WTC11 (cell line): Measurements from ENCODE around the gene NDUFS7. TPM values are rescaled to one million over a fixed set of nuclear protein-coding genes. Genes with fewer than 3 reads are reported as not detected.
A peak's percentile ranks its signal among the peaks of the same experiment; 100 is the strongest.

ENCODE experiments used
- ATAC-seq: fragments of 200-7000 bp; cut with Tn5 transposase; 2 replicates; pipeline ENCODE4 v1.10.0; 2021; ENCODE audit warnings: mild to moderate bottlenecking, moderate library complexity
- CTCF ChIA-PET: fragments of 300-600 bp; sonication (Branson Sonifier 250); formaldehyde crosslinking; loops from one replicate; lab custom pipeline; 2021; ENCODE audit warnings: antibody characterized with exemption; lab: Charles Lee
- POLR2A ChIA-PET: fragments of 350-600 bp; sonication (Branson Sonifier 250); formaldehyde crosslinking; loops from one replicate; lab custom pipeline; 2021; ENCODE audit warnings: antibody characterized with exemption; lab: Charles Lee
- DNase-seq: peaks from one replicate; pipeline ENCODE4 v3.0.0; 2021; ENCODE audit warnings: low spot score
- H3K27ac Mint-ChIP-seq: 2 replicates; pipeline ENCODE4 v1.8.0; 2021; ENCODE audit warnings: mixed read lengths
- H3K27me3 Mint-ChIP-seq: 2 replicates; pipeline ENCODE4 v1.8.0; 2021; ENCODE audit warnings: low read depth, mild to moderate bottlenecking, moderate library complexity, mixed read lengths
- H3K36me3 Mint-ChIP-seq: 2 replicates; pipeline ENCODE4 v1.8.0; 2021; ENCODE audit warnings: mixed read lengths
- H3K4me1 Mint-ChIP-seq: 2 replicates; pipeline ENCODE4 v1.8.0; 2022; ENCODE audit warnings: mixed read lengths
- H3K4me3 Mint-ChIP-seq: 2 replicates; pipeline ENCODE4 v1.8.0; 2021; ENCODE audit warnings: mild to moderate bottlenecking, moderate library complexity, mixed read lengths
- H3K9me3 Mint-ChIP-seq: 2 replicates; pipeline ENCODE4 v1.8.0; 2021; ENCODE audit warnings: mixed read lengths
- CBFB ChIP-seq: sonication (generic); formaldehyde crosslinking; IDR thresholded peaks from 2 replicates; pipeline ENCODE4 v1.8.1; 2022; ENCODE audit warnings: mild to moderate bottlenecking, low read depth, missing genetic modification reagents
- ESRRA ChIP-seq: sonication (generic); formaldehyde crosslinking; IDR thresholded peaks from 2 replicates; pipeline ENCODE4 v1.8.1; 2022; ENCODE audit warnings: mild to moderate bottlenecking, missing genetic modification reagents, borderline replicate concordance
- GTF2I ChIP-seq: fragments of 250-450 bp; sonication (Bioruptor Pico); conservative IDR thresholded peaks from 2 replicates; pipeline ENCODE4 v1.4.0; 2021; ENCODE audit warnings: mild to moderate bottlenecking
- KAT7 ChIP-seq: sonication (generic); formaldehyde crosslinking; IDR thresholded peaks from 2 replicates; pipeline ENCODE4 v1.8.1; 2023; ENCODE audit warnings: missing genetic modification reagents, mild to moderate bottlenecking, borderline replicate concordance
- MYBL2 ChIP-seq: sonication (generic); formaldehyde crosslinking; IDR thresholded peaks from 2 replicates; pipeline ENCODE4 v1.8.1; 2023; ENCODE audit warnings: mild to moderate bottlenecking, moderate library complexity, missing genetic modification reagents
- NFE2L1 ChIP-seq: sonication (generic); formaldehyde crosslinking; IDR thresholded peaks from 2 replicates; pipeline ENCODE4 v1.8.1; 2023; ENCODE audit warnings: missing genetic modification reagents
- NR2C2 ChIP-seq: sonication (generic); formaldehyde crosslinking; IDR thresholded peaks from 2 replicates; pipeline ENCODE4 v1.8.0; 2022; ENCODE audit warnings: mild to moderate bottlenecking, missing genetic modification reagents
- TP53 ChIP-seq: sonication (generic); formaldehyde crosslinking; IDR thresholded peaks from 2 replicates; pipeline ENCODE4 v1.8.1; 2023; ENCODE audit warnings: mild to moderate bottlenecking, missing genetic modification reagents
- ZNF232 ChIP-seq: sonication (generic); formaldehyde crosslinking; IDR thresholded peaks from 2 replicates; pipeline ENCODE4 v1.8.0; 2022; ENCODE audit warnings: mild to moderate bottlenecking, missing genetic modification reagents
- ZNF263 ChIP-seq: sonication (generic); formaldehyde crosslinking; IDR thresholded peaks from 2 replicates; pipeline ENCODE4 v1.8.1; 2022; ENCODE audit warnings: low read depth, mild to moderate bottlenecking, moderate library complexity, missing genetic modification reagents
- ZNF396 ChIP-seq: fragments of 250-450 bp; sonication (Bioruptor Pico); IDR thresholded peaks from 2 replicates; pipeline ENCODE4 v1.8.0; 2021; ENCODE audit warnings: mild to moderate bottlenecking, moderate library complexity, borderline replicate concordance
- ZNF416 ChIP-seq: fragments of 250-450 bp; sonication (Bioruptor Pico); IDR thresholded peaks from 2 replicates; pipeline ENCODE4 v1.9.0; 2021; ENCODE audit warnings: mild to moderate bottlenecking, inconsistent platforms
- total RNA-seq: library from RNA; stranded (reverse); gene quantifications from 3 replicates; pipeline ENCODE4 v1.2.3, GENCODE V29; 2021
- TF ChIP-seq, protein P1 (sequence below): fragments of 200-600 bp; IDR thresholded peaks from 2 replicates; pipeline ENCODE4 v1.8.0; 2022; ENCODE audit warnings: antibody characterized with exemption
- TF ChIP-seq, protein P2 (sequence below): fragments of 250-450 bp; sonication (Bioruptor Pico); IDR thresholded peaks from 2 replicates; pipeline ENCODE4 v1.9.0; 2021; ENCODE audit warnings: moderate library complexity, mild to moderate bottlenecking, inconsistent platforms, borderline replicate concordance
- TF ChIP-seq, protein P3 (sequence below): sonication (generic); formaldehyde crosslinking; IDR thresholded peaks from 2 replicates; pipeline ENCODE4 v1.8.0; 2022; ENCODE audit warnings: missing genetic modification reagents
- TF ChIP-seq, protein P4 (sequence below): sonication (generic); formaldehyde crosslinking; IDR thresholded peaks from 2 replicates; pipeline ENCODE4 v1.8.0; 2022; ENCODE audit warnings: mild to moderate bottlenecking, missing genetic modification reagents
- TF ChIP-seq, protein P5 (sequence below): sonication (generic); formaldehyde crosslinking; IDR thresholded peaks from 2 replicates; pipeline ENCODE4 v1.8.0; 2022; ENCODE audit warnings: mild to moderate bottlenecking, missing genetic modification reagents
- TF ChIP-seq, protein P6 (sequence below): fragments of 250-450 bp; sonication (Bioruptor Pico); IDR thresholded peaks from 2 replicates; pipeline ENCODE4 v1.9.0; 2021; ENCODE audit warnings: mild to moderate bottlenecking

Gene NDUFS7
- total RNA-seq, 1 experiment from 2014 or later: 136 TPM

DNA sequence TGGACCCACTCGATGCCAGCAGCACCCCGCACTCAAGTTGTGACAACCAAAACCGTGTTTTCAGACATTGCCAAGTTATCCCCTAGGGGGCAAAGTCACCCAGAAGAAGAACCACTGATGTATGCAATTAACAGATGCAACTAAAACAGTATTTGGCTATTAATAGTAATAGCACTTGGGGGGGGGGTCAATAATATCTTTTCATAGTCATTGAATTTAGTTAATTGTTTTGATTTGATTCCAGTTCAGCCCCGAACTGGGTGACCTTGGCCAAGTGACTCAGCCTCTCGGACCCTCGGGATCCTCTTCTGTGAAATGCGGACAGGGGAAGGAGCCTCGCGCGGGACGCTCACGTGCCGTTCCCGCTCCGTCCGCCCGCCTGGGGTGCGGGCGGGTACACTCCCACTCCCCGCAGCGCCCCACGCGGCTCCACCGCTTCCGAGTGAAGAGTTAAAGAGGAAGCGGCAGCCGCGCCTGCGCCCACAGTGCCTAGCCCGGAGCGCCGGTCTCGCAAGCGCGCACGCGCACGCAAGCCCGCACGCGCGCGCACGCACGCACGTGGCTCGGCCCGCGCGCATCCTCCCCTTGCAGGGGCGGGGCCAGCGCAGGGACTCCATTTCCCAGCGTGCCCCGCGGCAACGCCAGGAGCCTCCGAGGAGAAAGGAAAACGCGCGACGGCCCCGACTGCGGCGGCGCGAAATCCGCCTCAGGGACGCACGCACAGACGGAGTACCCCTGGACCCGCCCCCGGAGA, 23.2 kb downstream of the NDUFS7 start (continued):
- TF ChIP-seq, protein P1, sequence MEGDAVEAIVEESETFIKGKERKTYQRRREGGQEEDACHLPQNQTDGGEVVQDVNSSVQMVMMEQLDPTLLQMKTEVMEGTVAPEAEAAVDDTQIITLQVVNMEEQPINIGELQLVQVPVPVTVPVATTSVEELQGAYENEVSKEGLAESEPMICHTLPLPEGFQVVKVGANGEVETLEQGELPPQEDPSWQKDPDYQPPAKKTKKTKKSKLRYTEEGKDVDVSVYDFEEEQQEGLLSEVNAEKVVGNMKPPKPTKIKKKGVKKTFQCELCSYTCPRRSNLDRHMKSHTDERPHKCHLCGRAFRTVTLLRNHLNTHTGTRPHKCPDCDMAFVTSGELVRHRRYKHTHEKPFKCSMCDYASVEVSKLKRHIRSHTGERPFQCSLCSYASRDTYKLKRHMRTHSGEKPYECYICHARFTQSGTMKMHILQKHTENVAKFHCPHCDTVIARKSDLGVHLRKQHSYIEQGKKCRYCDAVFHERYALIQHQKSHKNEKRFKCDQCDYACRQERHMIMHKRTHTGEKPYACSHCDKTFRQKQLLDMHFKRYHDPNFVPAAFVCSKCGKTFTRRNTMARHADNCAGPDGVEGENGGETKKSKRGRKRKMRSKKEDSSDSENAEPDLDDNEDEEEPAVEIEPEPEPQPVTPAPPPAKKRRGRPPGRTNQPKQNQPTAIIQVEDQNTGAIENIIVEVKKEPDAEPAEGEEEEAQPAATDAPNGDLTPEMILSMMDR: 0 out of 2 replicates have a peak, but pooled peaks have one; percentile 13
- 0 out of 2 replicates have a peak, but pooled peaks have one; percentile 55 for TF ChIP-seq MYBL2
- TF ChIP-seq ZNF396 (CRISPR knock-in tag): no peak
- TF ChIP-seq ZNF416: 0 out of 2 replicates have a peak, but pooled peaks have one; percentile 76
- 0 out of 2 replicates have a peak, but pooled peaks have one; percentile 58 for TF ChIP-seq ESRRA (CRISPR knock-in tag)
- TF ChIP-seq TP53 (CRISPR knock-in tag): no peak
- TF ChIP-seq, protein P2, sequence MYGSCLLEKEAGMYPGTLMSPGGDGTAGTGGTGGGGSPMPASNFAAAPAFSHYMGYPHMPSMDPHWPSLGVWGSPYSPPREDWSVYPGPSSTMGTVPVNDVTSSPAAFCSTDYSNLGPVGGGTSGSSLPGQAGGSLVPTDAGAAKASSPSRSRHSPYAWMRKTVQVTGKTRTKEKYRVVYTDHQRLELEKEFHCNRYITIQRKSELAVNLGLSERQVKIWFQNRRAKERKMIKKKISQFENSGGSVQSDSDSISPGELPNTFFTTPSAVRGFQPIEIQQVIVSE (CRISPR knock-in tag): no peak
- peak; percentile 38; the same call in 1 of the 2 replicates for TF ChIP-seq ZNF232
- TF ChIP-seq, protein P3, sequence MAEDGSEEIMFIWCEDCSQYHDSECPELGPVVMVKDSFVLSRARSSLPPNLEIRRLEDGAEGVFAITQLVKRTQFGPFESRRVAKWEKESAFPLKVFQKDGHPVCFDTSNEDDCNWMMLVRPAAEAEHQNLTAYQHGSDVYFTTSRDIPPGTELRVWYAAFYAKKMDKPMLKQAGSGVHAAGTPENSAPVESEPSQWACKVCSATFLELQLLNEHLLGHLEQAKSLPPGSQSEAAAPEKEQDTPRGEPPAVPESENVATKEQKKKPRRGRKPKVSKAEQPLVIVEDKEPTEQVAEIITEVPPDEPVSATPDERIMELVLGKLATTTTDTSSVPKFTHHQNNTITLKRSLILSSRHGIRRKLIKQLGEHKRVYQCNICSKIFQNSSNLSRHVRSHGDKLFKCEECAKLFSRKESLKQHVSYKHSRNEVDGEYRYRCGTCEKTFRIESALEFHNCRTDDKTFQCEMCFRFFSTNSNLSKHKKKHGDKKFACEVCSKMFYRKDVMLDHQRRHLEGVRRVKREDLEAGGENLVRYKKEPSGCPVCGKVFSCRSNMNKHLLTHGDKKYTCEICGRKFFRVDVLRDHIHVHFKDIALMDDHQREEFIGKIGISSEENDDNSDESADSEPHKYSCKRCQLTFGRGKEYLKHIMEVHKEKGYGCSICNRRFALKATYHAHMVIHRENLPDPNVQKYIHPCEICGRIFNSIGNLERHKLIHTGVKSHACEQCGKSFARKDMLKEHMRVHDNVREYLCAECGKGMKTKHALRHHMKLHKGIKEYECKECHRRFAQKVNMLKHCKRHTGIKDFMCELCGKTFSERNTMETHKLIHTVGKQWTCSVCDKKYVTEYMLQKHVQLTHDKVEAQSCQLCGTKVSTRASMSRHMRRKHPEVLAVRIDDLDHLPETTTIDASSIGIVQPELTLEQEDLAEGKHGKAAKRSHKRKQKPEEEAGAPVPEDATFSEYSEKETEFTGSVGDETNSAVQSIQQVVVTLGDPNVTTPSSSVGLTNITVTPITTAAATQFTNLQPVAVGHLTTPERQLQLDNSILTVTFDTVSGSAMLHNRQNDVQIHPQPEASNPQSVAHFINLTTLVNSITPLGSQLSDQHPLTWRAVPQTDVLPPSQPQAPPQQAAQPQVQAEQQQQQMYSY (CRISPR knock-in tag): 0 out of 2 replicates have a peak, but pooled peaks have one; percentile 15

DNA sequence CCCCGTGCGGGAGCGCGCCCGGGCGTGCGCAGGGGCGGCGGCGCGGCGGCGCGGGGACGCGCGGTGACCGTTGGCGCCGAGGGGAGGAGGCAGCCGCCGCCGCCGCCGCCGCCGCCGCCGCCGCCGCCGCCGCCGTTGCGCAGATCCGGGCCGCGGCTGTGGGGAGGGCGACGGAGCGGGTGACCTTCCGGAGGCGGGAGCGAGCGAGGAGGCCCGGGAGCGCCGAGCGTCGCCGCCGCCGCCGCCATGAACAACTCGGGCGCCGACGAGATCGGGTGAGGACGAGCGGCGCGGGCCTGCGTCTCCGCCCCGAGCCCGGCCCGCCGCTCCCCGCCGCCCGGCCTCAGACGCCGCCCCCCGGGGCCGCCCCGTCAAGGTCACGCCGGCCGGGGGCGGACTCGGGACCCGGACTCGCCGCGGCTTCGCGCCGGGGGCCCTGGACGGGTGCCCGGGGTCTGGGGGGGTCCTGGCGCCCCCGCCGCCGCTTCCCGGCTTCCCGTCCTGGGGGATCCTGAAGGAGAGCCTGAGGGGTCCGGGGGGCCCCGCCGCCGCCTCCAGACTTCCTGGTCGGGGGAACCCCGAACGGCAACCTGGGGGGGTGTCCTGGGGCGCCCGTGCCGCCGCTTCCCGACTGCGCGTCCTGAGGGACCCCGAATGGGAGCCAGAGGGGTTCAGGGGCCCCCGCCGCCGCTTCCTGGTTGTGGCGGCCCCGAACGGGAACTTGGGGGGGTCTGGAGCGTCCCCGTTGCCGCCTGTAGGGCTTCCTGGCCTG, 24.0 kb downstream of the NDUFS7 start, which contains the start of gene DAZAP1:
DAZAP1 (plus strand) TSS at position 59 of the 772 bp plus-strand sequence; CDS start at position 247, 188 bp downstream.
- DNase-seq (no peak), ATAC-seq (no peak)
- TF ChIP-seq KAT7 (no peak), TP53 (CRISPR knock-in tag) (no peak), CBFB (CRISPR knock-in tag) (no peak), GTF2I (CRISPR knock-in tag) (no peak), NR2C2 (CRISPR knock-in tag) (no peak), ZNF263 (CRISPR knock-in tag) (no peak), NFE2L1 (CRISPR knock-in tag) (no peak)
- TF ChIP-seq, protein P4, sequence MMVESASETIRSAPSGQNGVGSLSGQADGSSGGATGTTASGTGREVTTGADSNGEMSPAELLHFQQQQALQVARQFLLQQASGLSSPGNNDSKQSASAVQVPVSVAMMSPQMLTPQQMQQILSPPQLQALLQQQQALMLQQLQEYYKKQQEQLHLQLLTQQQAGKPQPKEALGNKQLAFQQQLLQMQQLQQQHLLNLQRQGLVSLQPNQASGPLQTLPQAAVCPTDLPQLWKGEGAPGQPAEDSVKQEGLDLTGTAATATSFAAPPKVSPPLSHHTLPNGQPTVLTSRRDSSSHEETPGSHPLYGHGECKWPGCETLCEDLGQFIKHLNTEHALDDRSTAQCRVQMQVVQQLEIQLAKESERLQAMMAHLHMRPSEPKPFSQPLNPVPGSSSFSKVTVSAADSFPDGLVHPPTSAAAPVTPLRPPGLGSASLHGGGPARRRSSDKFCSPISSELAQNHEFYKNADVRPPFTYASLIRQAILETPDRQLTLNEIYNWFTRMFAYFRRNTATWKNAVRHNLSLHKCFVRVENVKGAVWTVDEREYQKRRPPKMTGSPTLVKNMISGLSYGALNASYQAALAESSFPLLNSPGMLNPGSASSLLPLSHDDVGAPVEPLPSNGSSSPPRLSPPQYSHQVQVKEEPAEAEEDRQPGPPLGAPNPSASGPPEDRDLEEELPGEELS: no peak
- TF ChIP-seq, protein P5, sequence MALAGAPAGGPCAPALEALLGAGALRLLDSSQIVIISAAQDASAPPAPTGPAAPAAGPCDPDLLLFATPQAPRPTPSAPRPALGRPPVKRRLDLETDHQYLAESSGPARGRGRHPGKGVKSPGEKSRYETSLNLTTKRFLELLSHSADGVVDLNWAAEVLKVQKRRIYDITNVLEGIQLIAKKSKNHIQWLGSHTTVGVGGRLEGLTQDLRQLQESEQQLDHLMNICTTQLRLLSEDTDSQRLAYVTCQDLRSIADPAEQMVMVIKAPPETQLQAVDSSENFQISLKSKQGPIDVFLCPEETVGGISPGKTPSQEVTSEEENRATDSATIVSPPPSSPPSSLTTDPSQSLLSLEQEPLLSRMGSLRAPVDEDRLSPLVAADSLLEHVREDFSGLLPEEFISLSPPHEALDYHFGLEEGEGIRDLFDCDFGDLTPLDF: no peak
- TF ChIP-seq, protein P6, sequence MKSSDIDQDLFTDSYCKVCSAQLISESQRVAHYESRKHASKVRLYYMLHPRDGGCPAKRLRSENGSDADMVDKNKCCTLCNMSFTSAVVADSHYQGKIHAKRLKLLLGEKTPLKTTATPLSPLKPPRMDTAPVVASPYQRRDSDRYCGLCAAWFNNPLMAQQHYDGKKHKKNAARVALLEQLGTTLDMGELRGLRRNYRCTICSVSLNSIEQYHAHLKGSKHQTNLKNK (CRISPR knock-in tag): no peak
- H3K9me3 Mint-ChIP-seq: no peaks in the 10 kb centered on the region
- H3K36me3 Mint-ChIP-seq: peaks cover 16% of the 10 kb centered on the region
- ChIA-PET CTCF (no interaction called here), POLR2A (no interaction called here)
- peak within 1 kb of the TSS; percentile 71 for H3K4me3 Mint-ChIP-seq
- peaks cover 43% of the 10 kb centered on the region for H3K4me1 Mint-ChIP-seq
- H3K27me3 Mint-ChIP-seq: peaks cover 4% of the 10 kb centered on the region; the same call in 1 of the 2 replicates
- H3K27ac Mint-ChIP-seq: peak within 1 kb of the TSS; percentile 96
